Activated CD4-positive, CD25-positive, alpha-beta regulatory T cell (primary cell): ENCODE data around the gene FNDC3B.

Experiments used
- DNase-seq, 4 experiments: peaks; one replicate each; lab custom pipeline; 2025; lab: John Stamatoyannopoulos, UW

FNDC3B gene

DNA sequence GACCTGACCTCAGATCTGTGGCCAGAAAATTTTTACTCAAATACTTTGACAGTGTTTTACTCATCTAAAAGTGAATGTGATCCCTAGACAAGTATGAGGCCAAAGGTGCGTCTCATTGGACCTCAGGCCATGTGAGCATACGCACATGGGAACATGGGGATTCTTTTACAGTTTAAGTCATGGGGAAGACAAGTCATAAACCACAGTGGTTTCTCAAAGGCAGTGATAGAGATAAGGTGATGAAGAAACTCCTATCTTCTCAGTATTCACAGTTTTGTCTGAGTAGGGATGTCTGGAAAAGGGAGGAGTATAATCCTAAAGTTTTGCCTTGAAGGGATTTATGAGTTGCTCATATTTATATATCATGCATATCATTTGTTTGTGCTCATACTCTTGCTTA is 173.8 kb downstream of the FNDC3B start:
- DNase-seq, result no peak

GRCh38 chr3:172213904-172214303 is 174.5 kb downstream of the FNDC3B start:
- DNase-seq, result no peak

GRCh38 chr3:172216267-172216666 is 176.9 kb downstream of the FNDC3B start:
- no peak for DNase-seq

GRCh38 chr3:172216911-172217310 is 177.5 kb downstream of the FNDC3B start:
- DNase-seq, result no peak

GRCh38 chr3:172217877-172218276 is 178.5 kb downstream of the FNDC3B start:
- DNase-seq, result no peak

DNA sequence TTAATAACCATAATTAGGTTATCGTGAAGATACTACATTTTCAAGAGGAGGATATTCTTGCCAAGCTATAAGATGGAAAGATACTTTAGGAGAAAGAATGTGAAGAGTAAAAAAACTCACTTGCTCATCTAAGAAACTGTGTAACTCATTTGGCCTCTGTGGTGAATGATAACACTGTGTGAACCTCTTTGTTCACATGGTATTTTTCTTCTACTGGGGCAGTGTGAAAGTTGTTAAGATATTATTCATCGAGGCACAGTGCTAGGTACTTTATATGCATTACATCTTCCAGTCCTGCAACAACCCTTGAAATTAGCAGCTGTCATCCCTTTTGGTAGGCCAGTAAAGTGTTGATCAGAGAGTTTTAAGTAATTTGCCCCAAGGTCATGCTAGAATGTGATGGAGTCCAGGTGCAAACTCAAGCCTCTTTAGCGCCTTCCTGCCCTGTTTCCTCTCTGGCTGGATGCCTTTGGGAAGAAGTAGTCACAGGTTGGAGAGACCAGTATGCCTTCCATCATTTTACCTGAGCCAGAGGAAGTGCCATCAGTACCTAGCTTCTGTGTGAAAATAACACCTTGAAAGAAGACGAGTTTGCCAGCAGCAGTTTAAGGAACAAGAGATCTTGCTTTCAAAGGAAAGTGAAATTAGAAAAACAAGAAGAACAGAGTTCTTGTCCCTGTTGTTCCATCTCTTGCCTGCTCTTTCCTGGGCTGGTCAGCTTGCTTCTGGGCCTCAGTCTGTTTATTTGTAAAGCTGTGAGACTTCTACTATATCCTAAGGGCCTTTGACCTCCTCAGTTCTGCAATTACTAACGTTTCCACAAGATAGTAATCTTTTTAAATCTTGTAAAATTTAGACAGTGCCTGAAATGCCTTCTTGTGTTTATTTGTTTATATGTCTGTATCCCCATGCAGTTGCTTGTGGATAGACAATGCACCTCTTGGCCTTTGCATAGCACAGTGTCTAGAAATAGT is 179.3 kb downstream of the FNDC3B start:
- DNase-seq, result no peak

GRCh38 chr3:172219750-172220149 is 180.4 kb downstream of the FNDC3B start:
- DNase-seq, result no peak

GRCh38 chr3:172221547-172221946 is 182.2 kb downstream of the FNDC3B start:
- DNase-seq, result no peak

DNA sequence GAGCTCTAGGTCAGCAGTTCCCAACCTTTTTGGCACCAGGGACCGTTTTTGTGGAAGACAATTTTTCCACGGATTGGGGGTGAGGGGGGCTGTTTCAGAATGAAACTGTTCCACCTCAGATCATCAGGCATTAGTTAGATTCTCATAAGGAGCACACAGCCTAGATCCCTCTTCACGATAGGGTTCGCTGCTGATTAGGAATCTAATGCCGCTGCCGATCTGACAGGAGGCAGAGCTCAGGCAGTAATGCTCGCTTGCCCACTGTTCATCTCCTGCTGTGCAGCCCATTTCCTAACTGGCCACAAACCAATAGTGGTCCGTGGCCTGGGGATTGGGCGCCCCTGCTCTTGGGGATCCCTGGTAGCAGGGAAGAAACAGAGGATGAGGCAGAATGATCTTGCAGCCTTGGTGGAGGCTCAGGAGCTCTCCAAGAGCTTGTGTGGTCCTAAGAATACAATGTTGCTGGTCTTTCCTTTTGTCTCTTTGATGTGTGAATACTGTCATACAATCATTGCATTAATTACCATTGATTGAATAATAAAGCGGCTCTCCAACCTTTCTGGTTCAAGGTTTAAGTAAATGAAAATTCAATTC is 183.2 kb downstream of the FNDC3B start:
- DNase-seq, result no peak

GRCh38 chr3:172223870-172224269 is 184.5 kb downstream of the FNDC3B start:
- no peak for DNase-seq

- no peak for DNase-seq
Observed at GRCh38 chr3:172224560-172225214, 185.3 kb downstream of the FNDC3B start.

GRCh38 chr3:172225215-172225707 is 185.9 kb downstream of the FNDC3B start:
- no peak for DNase-seq

- DNase-seq, result no peak
Observed at GRCh38 chr3:172226831-172227230, 187.5 kb downstream of the FNDC3B start.

GRCh38 chr3:172227340-172228035 is 188.1 kb downstream of the FNDC3B start:
- no peak for DNase-seq

- no peak for DNase-seq
Observed at GRCh38 chr3:172228036-172228415, 188.6 kb downstream of the FNDC3B start.

DNA sequence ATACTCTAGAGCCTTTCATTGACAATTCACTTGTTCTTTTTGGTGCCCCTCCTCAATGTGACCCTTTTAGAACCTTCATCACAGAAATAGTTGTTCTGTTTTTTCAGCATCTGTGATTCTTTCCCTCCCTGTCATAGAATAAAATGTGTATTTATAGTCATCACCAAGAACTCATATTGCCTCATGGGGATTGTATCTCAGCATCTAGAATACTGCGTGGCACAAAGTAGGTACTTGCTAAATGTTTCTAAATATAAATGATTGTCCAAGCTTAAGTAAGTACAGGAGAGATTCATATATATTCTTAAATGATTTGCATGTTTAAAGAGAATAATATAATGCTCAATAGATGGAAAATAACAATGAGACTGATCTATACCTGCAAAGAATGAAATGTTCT is 190.1 kb downstream of the FNDC3B start:
- DNase-seq, result no peak

DNA sequence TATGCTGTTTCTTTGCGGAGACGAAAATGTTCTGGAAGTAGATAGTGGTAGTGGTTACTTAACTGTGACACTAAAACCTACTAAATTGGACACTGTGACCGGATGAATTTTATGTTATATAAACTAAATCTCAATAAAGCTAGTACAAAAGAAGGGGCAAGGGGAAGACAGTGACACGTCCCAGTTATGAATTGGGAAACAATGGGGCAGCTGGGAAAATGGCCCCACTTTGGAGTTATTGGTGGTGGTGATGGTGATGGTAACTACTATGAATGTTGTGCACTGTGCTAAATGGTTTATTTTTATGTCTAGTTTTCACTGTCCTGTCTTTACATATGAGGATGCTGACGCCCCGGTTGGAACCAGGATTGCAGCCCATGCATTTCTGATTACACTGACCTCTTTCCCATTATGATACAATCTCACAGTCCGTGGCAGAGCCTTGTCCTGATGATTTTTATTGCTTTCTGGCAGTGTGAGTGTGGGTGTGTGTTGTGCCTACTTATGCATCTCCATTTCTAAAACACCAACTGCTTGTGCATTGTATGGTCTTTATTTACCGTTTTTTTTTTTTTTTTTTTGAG is 192.0 kb downstream of the FNDC3B start:
- no peak for DNase-seq

- DNase-seq, result no peak
Observed at GRCh38 chr3:172232579-172233212, 193.3 kb downstream of the FNDC3B start.

DNA sequence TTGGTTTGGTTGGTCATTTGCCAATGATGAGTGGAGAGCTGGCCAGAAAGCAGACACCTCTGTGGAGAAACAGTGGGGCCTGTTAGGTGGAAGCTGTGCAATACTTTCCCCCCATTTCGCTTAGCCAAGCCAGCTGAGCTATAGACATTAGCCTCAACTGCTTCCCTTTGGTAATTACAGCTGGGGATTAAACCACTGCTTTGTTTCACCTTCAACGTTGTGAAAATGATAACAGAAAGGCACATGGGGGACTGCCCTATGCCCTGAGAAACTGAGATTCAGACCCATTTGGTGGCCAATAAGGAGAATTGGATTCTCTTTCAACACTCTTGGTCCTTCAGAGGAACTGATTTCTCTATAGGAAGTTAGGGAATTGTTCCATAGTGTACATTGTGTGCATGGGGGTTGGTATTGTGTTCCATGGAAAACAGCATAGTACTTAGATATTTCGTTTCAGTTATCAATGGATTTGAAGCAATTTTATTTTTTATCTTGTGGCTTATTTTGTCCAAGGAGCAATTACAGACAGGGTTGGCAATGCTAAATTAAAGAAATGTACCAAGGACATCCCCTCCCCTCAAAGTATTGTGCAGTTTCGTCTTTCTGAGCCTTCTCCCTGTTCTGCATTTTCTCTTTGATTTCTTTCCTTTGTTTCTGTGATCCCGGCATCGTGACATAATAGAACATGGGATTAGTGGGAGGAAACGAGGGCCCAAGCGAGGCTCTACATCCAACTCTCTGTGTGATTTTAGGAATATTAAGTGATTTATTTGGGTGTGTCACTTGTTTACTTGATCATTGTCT is 194.3 kb downstream of the FNDC3B start:
- no peak for DNase-seq

GRCh38 chr3:172235698-172236097 is 196.3 kb downstream of the FNDC3B start:
- DNase-seq, result no peak
